GM18511 (cell line): ENCODE data around the gene RECK.
"Not testable (repeated sequence)": the region's sequence is repeated elsewhere in the genome, so short reads cannot be mapped to it uniquely, and the experiment has no call there.

Experiments used
- ATAC-seq: cut with Tn5 transposase; IDR thresholded peaks from one replicate; pipeline ENCODE4 v1.9.1; 2021; ENCODE audit warnings: mild to moderate bottlenecking, moderate library complexity; ENCODE audit not compliant: unreplicated experiment

Gene RECK

DNA sequence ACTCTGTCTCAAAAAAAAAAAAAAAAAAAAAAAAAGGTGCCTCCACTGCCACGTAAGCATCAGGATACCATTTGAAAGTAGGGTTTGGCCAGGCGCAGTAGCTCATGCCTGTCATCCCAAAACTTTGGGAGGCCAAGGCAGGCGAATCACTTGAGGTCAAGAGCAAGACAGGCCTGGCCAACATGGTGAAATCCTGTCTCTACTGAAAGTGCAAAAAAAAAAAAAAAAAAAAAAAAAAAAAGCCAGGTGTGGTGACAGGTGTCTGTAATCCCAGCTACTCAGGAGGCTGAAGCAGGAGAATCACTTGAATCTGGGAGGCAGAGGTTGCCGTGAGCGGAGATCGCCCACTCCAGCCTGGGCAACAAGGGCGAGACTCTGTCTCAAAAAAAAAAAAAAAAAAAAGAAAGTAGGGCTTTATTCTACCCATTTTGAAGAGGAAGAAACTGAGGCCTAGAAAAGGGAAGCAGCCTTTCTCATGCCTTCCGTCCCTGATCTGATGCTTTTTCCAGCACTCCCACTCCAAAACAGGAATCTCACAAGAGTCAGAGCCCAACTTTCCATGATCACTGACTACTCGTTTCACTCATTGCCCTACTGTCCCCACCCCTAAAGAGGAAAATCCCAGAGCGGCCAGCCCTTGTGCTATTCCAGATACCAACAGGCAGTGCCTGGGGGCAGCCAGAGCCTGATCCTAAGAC is 116.2 kb downstream of the RECK start:
- ATAC-seq = no peak

DNA sequence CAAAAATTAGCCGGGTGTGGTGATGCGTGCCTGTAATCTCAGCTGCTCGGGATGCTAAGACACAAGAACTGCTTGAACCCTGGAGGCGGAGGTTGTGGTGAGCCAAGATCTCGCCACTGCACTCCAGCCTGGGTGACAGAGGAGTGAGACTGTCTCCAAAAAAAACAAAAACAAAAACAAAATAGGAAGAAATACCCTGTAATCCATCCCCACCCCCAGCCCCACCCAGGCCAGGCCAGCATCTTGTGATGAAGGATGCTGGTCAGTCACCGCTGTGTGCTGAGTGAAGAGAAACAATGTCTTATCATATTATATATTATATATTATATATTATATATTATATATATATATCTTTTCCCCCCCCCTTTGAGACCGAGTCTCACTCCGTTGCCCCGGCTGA is 117.0 kb downstream of the RECK start:
- no peak for ATAC-seq

DNA sequence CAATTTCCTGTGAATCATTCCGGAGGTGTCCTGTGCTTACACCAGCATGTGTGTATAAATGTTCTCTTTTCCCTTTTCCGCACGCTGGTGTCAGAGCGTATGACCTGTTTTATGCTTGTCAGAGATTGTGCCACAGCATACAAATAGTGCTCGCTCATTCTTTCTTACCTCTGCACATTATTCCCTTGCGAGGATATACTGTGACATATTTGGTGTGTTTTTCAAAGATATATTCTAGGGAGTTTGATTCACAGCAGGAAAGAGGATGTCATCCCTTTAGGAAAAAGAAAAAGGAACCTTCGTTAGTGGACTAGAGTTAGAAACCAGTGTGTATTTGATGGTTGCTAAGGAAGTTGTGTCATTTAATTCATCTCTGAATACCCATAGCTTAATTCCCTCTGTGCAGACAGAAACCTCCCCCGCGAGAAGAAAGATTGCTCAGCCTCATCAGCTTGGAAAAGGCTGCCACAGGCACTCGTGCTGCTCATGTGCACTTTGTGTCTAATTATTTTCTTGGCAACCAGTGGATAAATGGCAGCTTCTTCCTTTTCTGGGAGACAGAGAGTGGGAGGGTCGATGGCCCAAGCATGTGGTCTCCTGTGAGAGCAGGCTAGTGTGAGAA is 117.7 kb downstream of the RECK start:
- no peak for ATAC-seq

DNA sequence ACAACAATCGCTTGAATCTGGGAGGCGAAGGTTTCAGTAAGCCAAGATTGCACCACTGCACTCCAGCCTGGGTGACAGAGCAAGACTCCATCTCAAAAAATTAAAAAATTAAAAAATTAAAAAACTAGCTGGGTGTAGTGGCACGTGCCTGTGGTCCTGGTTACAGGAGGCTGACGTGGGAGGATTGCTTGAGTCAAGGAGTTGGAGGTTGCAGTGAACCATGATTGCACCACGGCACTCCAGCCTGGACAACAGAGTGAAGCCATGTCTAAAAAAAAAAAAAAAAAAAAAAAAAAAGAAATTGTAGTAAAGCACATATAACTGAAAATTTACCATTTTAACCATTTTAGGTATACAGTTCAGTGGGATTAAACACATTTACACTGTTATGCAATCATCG is 119.4 kb downstream of the RECK start:
- ATAC-seq = no peak

DNA sequence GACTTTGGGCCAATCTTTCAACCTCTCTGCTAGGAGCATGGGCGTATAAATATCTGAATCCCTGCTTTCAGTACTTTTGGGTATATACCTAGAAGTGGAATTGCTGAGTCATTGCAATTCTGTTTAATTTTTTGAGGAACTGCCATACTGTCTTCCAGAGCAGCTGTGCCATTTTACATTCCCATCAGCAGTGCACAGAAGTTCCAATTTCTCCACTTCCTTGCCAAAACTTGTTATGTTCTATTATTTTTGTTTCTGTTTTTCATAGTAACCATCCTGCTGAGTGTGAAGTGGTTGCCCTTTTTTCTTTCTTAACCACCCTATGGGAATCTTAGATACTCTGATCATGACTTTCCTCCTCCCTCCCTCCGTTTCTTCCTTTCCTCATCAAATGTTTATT is 121.4 kb downstream of the RECK start:
- no peak for ATAC-seq

DNA sequence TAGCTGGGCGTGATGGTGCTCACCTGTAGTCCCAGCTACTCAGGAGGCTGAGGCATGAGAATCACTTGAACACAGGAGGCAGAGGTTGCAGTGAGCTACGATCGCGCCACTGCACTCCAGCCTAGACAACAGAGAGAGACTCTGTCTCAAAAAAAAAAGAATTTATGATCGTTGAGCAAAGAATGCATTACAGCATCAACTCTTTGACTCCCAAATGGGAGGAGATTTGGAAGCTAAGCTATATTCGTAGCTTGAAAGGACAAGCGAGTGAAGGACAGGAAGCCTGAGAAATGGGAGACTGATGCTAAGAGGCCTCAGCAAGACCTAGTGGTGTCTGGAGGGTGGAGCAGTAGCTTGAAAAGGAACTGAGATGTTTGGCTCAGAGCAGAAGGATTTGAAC is 122.2 kb downstream of the RECK start:
- ATAC-seq = no peak

DNA sequence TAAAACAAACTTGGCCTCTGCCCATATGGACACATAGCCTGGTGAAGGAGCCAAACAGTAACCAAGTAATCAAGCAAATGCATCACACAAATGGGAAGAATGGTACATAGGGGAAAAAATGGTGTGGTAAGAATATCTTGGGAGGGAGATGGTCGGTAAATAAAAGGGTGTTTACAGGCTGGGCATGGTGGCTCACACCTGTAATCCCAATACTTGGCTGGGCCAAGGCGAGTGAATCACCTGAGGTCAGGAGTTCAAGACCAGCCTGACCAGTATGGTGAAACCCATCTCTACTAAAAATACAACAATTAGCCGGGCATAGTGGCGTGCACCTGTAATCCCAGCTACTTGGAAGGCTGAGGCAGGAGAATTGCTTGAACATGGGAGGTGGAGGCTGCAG is 122.8 kb downstream of the RECK start:
- not testable (repeated sequence) for ATAC-seq

DNA sequence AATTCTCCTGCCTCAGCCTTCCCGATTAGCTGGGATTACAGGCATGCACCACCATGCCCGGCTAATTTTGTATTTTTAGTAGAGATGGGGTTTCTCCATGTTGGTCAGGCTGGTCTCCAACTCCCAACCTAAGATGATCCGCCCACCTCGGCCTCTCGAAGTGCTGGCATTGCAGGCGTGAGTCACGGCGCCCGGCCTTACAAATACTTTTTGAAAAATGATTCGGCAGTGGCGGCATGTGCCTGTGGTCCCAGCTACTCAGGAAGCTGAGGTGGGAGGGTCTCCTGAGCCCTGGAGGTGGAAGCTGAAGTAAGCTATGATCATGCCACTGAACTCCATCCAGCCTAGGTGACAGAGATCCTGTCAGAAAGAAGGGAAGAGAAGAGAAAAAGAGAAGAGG is 123.4 kb downstream of the RECK start:
- not testable (repeated sequence) for ATAC-seq

DNA sequence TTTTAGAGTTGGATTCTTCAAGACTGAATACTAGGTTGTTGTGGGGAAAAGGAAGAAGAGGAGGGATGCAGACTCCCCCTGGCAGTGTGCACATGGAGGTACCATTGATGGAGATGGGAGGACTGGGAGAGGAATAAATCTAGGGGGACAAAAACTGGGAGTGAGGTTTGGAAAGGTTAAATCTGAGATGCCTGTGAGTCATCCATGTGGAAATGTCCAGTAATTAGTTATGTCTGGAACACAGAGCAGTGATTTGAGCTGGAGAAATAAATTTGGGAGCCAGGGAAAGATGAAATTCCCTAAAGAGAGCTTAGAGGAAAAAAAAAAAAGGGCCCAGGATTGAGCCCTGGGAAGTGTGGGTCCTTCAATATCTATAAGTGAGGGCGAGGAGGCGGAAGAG is 124.5 kb downstream of the RECK start:
- ATAC-seq = no peak

DNA sequence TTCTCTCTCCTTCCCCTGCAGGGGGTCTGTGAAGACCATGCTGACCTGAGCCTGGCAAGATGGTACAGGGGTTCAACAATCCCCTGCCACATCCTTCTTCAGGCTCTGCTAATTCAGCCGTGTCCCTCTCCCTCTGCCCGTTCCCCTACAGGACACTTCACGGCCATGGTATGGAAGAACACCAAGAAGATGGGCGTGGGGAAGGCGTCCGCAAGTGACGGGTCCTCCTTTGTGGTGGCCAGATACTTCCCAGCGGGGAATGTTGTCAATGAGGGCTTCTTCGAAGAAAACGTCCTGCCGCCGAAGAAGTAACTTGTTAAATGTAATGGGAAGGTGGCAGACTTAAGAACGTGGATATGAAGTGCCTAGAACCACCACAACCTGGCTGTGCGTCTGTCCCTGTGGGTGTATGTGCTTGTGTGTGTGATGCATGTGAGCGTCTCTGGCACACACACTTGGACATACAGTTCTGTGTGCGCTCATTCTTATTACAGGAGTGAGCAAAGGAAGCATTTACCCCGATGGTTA is 125.6 kb downstream of the RECK start:
- no peak for ATAC-seq

DNA sequence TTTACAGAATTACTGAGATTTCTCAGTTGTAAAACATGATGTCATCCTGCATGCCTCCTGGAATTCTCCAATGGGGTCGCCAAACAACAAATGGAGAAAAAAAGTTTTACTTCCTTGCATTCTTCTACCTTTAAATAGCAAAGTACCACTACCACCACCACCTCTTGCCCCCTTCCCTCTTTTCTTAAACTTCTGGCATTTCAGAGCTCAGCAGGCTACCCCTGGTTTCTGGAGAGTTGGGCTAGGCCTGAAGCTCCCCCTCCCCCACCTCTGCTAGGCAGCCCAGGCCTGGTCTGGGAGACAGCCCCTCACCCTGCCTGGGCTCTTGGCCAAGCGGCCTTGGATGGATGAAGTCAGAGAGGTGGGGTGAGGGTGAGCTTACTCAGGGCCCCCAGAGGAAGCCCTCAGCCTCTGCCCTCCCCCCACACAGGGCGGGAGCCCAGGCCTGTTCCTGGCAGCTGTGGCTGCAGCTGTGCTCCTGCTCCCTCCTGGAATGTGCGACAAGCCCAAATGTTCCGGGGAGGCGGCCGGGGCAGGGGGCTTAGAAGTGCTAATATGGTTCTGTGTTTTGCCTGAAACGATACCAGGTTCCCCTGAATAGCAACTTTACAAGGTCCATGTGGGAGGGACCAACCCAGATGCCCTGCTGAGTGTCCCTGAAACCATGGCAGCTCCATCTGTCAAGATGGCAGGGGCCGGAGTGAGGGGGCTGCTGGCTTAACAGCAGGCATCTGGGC is 126.5 kb downstream of the RECK start:
- no peak for ATAC-seq

DNA sequence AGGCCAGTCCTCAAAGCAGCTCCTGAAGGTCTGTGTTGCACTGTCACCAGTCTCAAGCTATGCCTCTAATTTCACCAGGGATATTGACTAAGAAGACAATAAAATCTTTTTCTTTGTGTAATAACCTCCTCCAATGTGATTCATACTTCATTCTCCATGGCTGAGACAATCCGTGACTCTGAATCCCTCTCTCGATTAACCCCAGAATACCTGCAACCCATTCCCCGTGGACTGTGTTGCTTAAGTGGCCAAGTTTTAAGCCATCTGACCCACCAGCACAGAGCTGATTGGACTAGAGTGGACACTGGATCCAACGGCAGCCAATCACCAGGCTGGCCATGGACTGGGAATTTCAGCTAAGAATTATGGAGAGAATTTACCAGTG is 127.1 kb downstream of the RECK start:
- ATAC-seq = no peak

DNA sequence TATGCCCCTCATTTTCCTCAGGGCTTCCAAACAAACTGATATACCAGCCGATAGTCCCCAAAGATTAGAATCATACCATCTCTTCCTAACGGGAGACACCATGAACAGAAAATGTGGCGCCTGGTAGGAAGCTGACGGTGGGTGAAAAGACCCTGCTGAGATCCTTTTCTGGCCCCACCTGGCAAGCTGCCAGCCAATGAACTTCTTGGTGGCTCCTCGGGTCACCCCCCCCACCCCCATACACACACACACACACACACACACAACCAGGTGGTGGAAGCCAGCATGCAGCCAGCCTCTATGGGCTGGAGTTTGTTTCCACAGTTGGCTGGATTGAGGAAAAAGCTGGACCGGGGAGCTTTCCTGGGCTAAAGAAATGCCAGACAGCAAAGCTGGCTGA is 127.7 kb downstream of the RECK start:
- no peak for ATAC-seq

DNA sequence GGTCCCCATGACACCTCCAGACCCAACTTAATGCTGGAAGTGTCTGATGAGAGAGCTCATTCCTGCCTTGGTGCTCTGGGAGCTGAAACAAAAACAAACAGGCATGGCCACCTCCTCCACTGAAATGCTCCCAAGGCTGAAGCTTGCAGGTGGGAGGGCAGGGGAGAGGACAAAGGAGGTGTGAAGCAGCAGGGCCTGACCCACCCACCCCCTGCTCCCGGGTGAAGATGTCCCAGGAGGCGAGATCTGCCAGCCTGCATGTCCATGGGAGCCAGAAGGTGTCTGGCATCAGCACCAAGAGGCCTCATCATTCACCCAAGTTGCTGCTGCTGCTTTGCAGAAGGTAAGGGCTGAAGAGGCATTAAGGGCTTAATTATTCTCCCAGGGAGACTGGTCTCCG is 128.3 kb downstream of the RECK start:
- no peak for ATAC-seq

DNA sequence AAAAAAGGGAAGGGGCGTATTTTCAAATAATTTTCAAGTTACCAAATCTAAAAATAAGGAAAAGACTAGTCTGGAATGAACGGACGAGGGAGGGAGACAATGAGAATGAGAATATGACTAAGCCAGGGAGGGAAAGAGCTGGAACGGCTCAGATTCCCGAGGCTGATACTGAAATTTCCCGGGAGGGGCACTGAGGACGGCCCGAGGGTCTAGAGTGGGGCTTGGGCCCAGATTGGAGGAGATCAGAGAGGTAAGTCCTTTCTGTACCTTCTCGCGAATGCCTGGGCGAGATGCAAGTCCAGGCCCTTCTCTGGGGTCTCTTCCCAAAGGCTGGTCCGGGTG is 129.1 kb downstream of the RECK start:
- no peak for ATAC-seq

DNA sequence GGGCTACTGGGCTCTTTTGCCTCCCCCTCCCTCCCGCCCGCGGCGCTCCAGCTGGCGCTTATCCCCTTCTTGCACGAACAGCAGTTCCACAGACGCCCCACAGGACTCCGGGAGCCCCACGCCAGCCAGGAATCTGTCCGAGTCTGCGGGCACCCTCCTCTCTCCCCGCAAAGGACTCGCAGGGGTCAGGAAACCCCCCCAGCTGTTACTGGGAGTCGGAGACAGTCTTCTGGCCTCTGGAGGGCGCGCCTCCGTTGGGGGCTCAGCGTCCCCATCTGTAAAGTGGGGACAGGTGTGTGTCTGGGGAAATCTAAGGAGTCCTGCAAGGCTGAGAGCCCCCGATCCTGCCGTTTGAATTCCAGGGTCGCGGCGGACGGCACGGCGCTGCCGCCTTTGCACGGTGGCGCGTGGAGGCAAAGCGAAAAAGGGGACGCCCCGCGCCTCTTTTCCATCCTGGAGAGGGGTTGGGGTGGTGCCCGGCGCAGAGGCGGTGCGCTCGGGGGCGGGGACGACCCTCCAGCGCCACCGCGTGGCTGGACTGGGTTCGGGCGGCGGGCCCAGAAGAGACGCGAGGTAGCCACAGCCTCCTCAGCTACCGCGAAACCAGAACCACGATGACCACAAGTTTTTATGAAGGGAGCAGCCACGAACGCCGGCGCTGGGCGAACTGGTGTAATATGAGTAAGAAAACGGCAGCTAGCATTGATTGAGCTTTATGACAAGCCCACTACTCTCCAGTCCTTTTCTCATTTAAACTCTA is 129.6 kb downstream of the RECK start:
- peak; percentile 86 for ATAC-seq

DNA sequence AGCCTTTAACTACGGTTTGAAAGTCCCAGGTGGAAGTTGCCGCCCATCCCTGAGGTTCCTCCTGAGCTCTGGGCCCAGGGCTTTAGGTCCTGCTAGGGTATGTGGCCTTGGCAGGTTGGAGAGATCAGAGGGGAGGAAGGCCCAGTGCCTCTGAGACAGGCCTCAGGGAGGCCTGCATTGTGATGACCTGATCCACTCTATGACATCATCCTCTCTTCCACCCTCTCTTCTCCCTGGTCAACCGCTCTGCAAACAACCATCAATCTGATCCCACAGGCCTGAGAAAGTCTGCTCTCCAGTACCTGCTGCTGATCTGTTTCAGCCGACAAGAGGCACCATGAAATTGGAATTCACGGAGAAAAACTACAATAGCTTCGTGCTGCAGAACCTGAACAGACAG is 132.5 kb downstream of the RECK start, which contains the start of gene CCIN:
Gene CCIN, plus strand, starts transcription at position 223 of the 400 bp plus-strand sequence. Its CDS starts 115 bp downstream, at position 338.
- ATAC-seq = no peak

DNA sequence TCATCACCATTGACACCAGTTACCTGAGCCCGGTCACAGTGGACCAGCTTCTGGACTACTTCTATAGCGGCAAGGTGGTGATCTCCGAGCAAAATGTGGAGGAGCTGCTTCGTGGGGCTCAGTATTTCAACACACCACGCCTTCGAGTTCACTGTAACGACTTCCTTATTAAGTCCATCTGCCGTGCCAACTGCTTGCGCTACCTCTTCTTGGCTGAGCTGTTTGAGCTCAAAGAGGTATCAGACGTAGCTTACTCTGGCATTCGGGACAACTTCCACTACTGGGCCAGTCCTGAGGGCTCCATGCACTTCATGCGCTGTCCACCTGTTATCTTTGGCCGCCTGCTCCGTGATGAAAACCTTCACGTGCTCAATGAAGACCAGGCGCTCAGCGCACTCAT is 133.0 kb downstream of the RECK start:
- no peak for ATAC-seq

DNA sequence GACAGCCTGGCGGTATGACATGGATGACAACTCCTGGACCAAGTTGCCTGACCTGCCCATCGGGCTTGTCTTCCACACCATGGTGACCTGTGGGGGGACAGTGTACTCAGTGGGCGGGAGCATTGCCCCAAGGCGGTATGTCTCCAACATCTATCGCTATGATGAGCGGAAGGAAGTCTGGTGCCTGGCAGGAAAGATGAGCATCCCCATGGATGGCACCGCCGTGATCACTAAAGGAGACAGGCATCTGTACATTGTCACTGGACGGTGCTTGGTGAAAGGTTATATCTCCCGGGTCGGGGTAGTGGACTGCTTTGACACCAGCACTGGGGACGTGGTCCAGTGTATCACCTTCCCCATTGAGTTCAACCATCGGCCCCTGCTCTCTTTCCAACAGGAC is 133.8 kb downstream of the RECK start:
- no peak for ATAC-seq

DNA sequence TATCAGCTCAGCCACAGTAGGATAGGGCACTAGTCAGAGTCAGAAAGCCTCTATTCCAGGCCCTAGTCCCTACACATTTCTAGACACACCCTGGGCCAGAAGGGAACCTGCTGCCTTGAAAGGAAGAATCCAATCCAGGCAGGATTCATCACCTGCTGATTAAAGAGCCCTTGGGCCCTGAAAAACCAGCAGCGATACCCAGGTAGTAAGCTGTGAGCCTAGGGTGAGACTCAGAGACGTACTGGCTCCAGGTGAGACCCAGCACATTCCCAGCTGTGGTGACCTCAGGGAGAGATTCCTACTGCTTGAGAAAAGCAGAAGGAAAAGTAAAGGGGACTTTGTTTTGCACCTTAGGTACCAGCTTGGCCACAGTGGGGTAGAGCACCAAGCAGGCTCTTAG is 137.1 kb downstream of the RECK start:
- ATAC-seq = no peak
